ENCODE results near the gene ROR1. TPM values are rescaled to one million over a fixed set of nuclear protein-coding genes. Genes with fewer than 3 reads are reported as not detected.

Gene ROR1
- total and polyA plus RNA-seq, 10 of the 15 experiments (the other 5 are each of a cell fraction or from before 2014, with no cell fraction given) = 0.02 to 0.08 (median 0.05) TPM; not detected in 6

DNA sequence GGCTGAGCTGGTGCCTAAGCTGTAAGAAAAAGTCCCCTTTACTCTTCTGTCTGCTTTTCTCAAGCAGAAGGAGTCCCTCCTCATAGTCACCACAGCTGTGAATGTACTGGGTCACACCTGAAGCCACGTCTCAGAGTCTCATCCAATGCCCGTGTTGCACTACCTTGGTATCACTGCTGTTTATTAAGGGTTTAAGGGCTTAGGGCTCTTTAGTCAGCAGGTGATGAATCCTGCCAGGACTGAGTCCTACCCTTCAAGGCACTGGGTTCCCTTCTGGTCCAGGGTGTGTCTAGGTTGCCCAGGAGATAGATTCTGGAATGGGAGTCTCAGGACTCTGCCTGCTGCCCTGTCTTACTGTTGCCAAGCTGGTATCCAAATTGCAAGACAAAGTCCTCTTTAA is 33.4 kb upstream of the ROR1 start (continued):
- no peak for TF ChIP-seq STAT1 (conservative IDR thresholded peaks at IDR 0.05)

DNA sequence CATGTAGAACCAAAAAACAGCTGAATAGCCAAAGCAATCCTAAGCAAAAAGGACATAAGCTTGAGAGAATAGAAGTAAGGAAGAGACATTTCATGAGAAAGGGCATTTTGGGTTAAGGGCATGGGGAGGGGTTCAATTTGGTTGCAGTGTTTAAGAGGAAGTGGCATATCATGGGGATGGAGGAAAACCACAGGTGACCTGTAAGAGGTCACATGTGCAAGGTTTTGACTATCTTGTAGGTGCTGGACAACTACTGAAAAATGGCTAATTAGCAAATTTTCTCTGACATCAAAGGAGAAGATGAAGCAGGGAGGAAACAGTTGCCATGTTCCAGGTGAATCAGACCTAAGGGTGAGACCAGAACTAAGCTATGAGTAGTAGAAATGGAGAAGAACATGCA is 31.3 kb upstream of the ROR1 start:
- in situ Hi-C loops (cut with MboI) = no loop called here
- RAD21 ChIA-PET (ENCODE audit: unreplicated experiment) = interaction anchor here (0.6 kb wide), 1 partner anchor 56 kb away, joined by 3 read pairs; no protein-coding TSS in a partner anchor
- Histone ChIP-seq H2AFZ (ENCODE audit: control insufficient read depth, low read depth, low read length) (no peak overlapping the region), H3K79me2 (ENCODE audit: control insufficient read depth, insufficient read depth, low read length) (no peaks in the 10 kb centered on the region), H3K9me3 (replicated peaks; ENCODE audit: control insufficient read depth, insufficient read depth, low read length) (no peaks in the 10 kb centered on the region), H3K4me2 (ENCODE audit: control insufficient read depth, insufficient read depth) (no peak overlapping the region), H3K9ac (ENCODE audit: control insufficient read depth, insufficient read depth, low read length) (no peak overlapping the region), H3K36me3 (ENCODE audit: control insufficient read depth in 2 of 2, insufficient read depth in 2 of 2, low read length in 1 of 2) (no peaks in the 10 kb centered on the region), H3K4me1 (ENCODE audit: control insufficient read depth, insufficient read depth, low read length) (no peaks in the 10 kb centered on the region), H3K27ac (ENCODE audit: control insufficient read depth, insufficient read depth) (no peak overlapping the region), H3K27me3 (replicated peaks in 1 of 2; ENCODE audit: control insufficient read depth in 2 of 2, insufficient read depth in 2 of 2, low read length in 1 of 2) (no peaks in the 10 kb centered on the region; a peak in 1 of 4 replicates), H3K4me3 (no peak overlapping the region), H4K20me1 (ENCODE audit: control insufficient read depth, insufficient read depth) (no peaks in the 10 kb centered on the region)
- DNase-seq (ENCODE audit: low read depth, low spot score) (no peak), FAIRE-seq (no peak), ATAC-seq (no peak)
- intact Hi-C loops (cut with micrococcal nuclease; ENCODE audit: unreplicated experiment) = no loop called here
- POLR2A ChIA-PET = no interaction called here
- no peak for TF ChIP-seq PAX8 (IDR thresholded peaks at IDR 0.05)
- TF ChIP-seq GATAD2B (conservative IDR thresholded peaks at IDR 0.05; ENCODE audit: low read depth) = no peak
- TF ChIP-seq SPI1 (IDR thresholded peaks at IDR 0.05; ENCODE audit: borderline replicate concordance, insufficient read depth, low read depth, low read length) = 0 out of 2 replicates have a peak, but pooled peaks have one; percentile 3
- TF ChIP-seq, protein P1, sequence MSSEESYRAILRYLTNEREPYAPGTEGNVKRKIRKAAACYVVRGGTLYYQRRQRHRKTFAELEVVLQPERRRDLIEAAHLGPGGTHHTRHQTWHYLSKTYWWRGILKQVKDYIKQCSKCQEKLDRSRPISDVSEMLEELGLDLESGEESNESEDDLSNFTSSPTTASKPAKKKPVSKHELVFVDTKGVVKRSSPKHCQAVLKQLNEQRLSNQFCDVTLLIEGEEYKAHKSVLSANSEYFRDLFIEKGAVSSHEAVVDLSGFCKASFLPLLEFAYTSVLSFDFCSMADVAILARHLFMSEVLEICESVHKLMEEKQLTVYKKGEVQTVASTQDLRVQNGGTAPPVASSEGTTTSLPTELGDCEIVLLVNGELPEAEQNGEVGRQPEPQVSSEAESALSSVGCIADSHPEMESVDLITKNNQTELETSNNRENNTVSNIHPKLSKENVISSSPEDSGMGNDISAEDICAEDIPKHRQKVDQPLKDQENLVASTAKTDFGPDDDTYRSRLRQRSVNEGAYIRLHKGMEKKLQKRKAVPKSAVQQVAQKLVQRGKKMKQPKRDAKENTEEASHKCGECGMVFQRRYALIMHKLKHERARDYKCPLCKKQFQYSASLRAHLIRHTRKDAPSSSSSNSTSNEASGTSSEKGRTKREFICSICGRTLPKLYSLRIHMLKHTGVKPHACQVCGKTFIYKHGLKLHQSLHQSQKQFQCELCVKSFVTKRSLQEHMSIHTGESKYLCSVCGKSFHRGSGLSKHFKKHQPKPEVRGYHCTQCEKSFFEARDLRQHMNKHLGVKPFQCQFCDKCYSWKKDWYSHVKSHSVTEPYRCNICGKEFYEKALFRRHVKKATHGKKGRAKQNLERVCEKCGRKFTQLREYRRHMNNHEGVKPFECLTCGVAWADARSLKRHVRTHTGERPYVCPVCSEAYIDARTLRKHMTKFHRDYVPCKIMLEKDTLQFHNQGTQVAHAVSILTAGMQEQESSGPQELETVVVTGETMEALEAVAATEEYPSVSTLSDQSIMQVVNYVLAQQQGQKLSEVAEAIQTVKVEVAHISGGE (CRISPR knock-in tag; IDR thresholded peaks at IDR 0.05) = no peak
- TF ChIP-seq NR2C1 (IDR thresholded peaks at IDR 0.05) = no peak
- no peak for TF ChIP-seq SMARCA5 (IDR thresholded peaks at IDR 0.05)
- CTCF ChIA-PET = no interaction called here
- SMC1A ChIA-PET (ENCODE audit: uncharacterized antibody, unreplicated experiment) = no interaction called here
- no TSS peak for BruUV-seq (replicated peaks)
